Motor neuron (in vitro differentiated cells): ENCODE results near the gene CCDC154. TPM values are rescaled to one million over a fixed set of nuclear protein-coding genes. Genes with fewer than 3 reads are reported as not detected.

ENCODE experiments used
- ATAC-seq, 8 experiments: fragments of 200-7000 bp; cut with Tn5 transposase; replicated peaks in 6 of 8; 2 replicates each; pipeline ENCODE4 v1.8.0; 2021; ENCODE audit warnings: mild to moderate bottlenecking in 8 of 8, moderate library complexity in 8 of 8
- H3K27ac ChIP-seq, 2 donors: fragments of 250-450 bp; sonication (Bioruptor Pico); 2 replicates each; pipeline ENCODE4 v1.9.0; 2021; ENCODE audit warnings: antibody characterized with exemption in 2 of 2, mild to moderate bottlenecking in 2 of 2, moderate library complexity in 1 of 2
- H3K4me1 ChIP-seq, 2 donors: fragments of 250-450 bp; sonication (Bioruptor Pico); replicated peaks in 1 of 2; 2 replicates each; pipeline ENCODE4 v1.6.1; 2021; ENCODE audit warnings: antibody characterized with exemption in 2 of 2, mild to moderate bottlenecking in 2 of 2, moderate library complexity in 1 of 2
- H3K4me3 ChIP-seq, 5 donors: fragments of 250-450 bp; sonication (Bioruptor Pico); 2 replicates each; pipeline ENCODE4 v1.9.0; 2021; ENCODE audit warnings: antibody characterized with exemption in 5 of 5, mild to moderate bottlenecking in 5 of 5, moderate library complexity in 4 of 5
- WGBS, 10 experiments: fragments of 450-650 bp; shearing (Covaris generic); methylation state at CpG; one replicate each; pipeline ENCODE4 v1.0.0; 2022; 5-methylcytosine and 5-hydroxymethylcytosine counted together
- in situ Hi-C, 9 experiments: fragments of 400-800 bp; cut with MboI; loops; one replicate each; pipeline ENCODE4 v1.15.0; 2021; ENCODE audit warnings: low sequenced_read_pairs in 9 of 9, low pct_unique_long_range_greater_than_20kb in 2 of 9; ENCODE audit not compliant: unreplicated experiment in 9 of 9
- total RNA-seq, 8 experiments: library from RNA; unstranded; fragments of 300-600 nt; gene quantifications; 2 replicates each; pipeline versions ENCODE4 v1.2.3 to v1.2.4, GENCODE V29; 2022

CCDC154 gene
- total RNA-seq, 8 experiments from 2014 or later: 0.13 to 1.4 (median 0.64) TPM

- Histone ChIP-seq H3K27ac (no peak overlapping the region), H3K4me3 (no peak overlapping the region), H3K4me1 (peaks cover 6 to 19% of the 10 kb centered on the region in 2 donors)
- peak in 1 of 8 experiments; percentile 1 for ATAC-seq
- WGBS, 10 experiments: 74 to 97% (median 85%) methylated on average over 4 to 6 of the region's 53 CpGs; no CpG with 5 or more reads in 7 of the 10 experiments
- in situ Hi-C loops: no loop called here
Observed at GRCh38 chr16:1427473-1428461, 16.6 kb downstream of the CCDC154 start.

GRCh38 chr16:1426734-1427471 lies 17.5 kb downstream of the CCDC154 start:
- 63 to 79% (median 71%) methylated on average over 3 to 15 of the region's 42 CpGs; no CpG with 5 or more reads in 6 of the 10 experiments for WGBS, 10 experiments
- H3K4me1 ChIP-seq: peaks cover 6 to 19% of the 10 kb centered on the region in 2 donors
- peak in 5 of 8 experiments; percentile 15 to 23 (median 18) for ATAC-seq
- H3K27ac ChIP-seq: no peak overlapping the region
- H3K4me3 ChIP-seq: no peak overlapping the region
- in situ Hi-C loops: no loop called here

GRCh38 chr16:1425616-1426370 lies 18.6 kb downstream of the CCDC154 start:
- 50 to 92% (median 88%) methylated on average over 1 to 11 of the region's 16 CpGs; no CpG with 5 or more reads in 3 of the 10 experiments for WGBS, 10 experiments
- no peak overlapping the region for H3K4me3 ChIP-seq
- in situ Hi-C loops: no loop called here
- ATAC-seq: no peak
- H3K4me1 ChIP-seq: peaks cover 8 to 15% of the 10 kb centered on the region in 2 donors
- H3K27ac ChIP-seq: no peak overlapping the region

GRCh38 chr16:1424028-1424427 lies 20.3 kb downstream of the CCDC154 start:
- WGBS, 10 experiments: 60 to 100% (median 83%) methylated on average over 1 to 11 of the region's 12 CpGs; no CpG with 5 or more reads in 1 of the 10 experiments
- in situ Hi-C loops: no loop called here
- Histone ChIP-seq H3K4me3 (no peak overlapping the region), H3K27ac (no peak overlapping the region), H3K4me1 (peaks cover 9 to 11% of the 10 kb centered on the region in 2 donors)
- ATAC-seq: no peak

- 87 to 100% (median 100%) methylated on average over 1 to 10 of the region's 10 CpGs; no CpG with 5 or more reads in 3 of the 10 experiments for WGBS, 10 experiments
- Histone ChIP-seq H3K4me3 (no peak overlapping the region), H3K27ac (no peak overlapping the region), H3K4me1 (peaks cover 14 to 18% of the 10 kb centered on the region in 2 donors)
- in situ Hi-C loops: no loop called here
- no peak for ATAC-seq
Observed at GRCh38 chr16:1422076-1422475, 22.3 kb downstream of the CCDC154 start.

GRCh38 chr16:1420111-1420539 lies 24.2 kb downstream of the CCDC154 start:
- ATAC-seq: peak in 3 of 8 experiments; percentile 1 to 29 (median 2)
- in situ Hi-C loops: no loop called here

GRCh38 chr16:1416521-1416941 lies 27.8 kb downstream of the CCDC154 start:
- peak in 1 of 8 experiments; percentile 3 for ATAC-seq
- in situ Hi-C loops: no loop called here
- WGBS, 10 experiments: 59 to 93% (median 81%) methylated on average over 2 to 3 of the region's 3 CpGs; no CpG with 5 or more reads in 5 of the 10 experiments

More at GRCh38 chr16:1420111-1420539, 24.2 kb downstream of the CCDC154 start:
- 0 to 14% (median 0%) methylated on average over 2 to 13 of the region's 22 CpGs; no CpG with 5 or more reads in 6 of the 10 experiments for WGBS, 10 experiments
- Histone ChIP-seq H3K4me1 (peaks cover 14 to 21% of the 10 kb centered on the region in 2 donors), H3K4me3 (peak overlapping the region; percentile 56 to 90 (median 58)), H3K27ac (peak overlapping the region; percentile 86 to 93)

GRCh38 chr16:1414532-1415260 lies 29.7 kb downstream of the CCDC154 start, which contains the start of gene UNKL:
Gene UNKL (minus strand): TSS chr16:1414704. CDS start chr16:1414691, 13 bp downstream.
- H3K4me1 ChIP-seq: peaks cover 10 to 19% of the 10 kb centered on the region in 2 donors
- in situ Hi-C loops: no loop called here

More at GRCh38 chr16:1416521-1416941, 27.8 kb downstream of the CCDC154 start:
- Histone ChIP-seq H3K4me3 (no peak overlapping the region), H3K4me1 (peaks cover 14 to 23% of the 10 kb centered on the region in 2 donors), H3K27ac (no peak overlapping the region)

GRCh38 chr16:1413684-1414531 lies 30.4 kb downstream of the CCDC154 start:
- Histone ChIP-seq H3K4me3 (peak overlapping the region; percentile 63 to 100 (median 90)), H3K4me1 (peaks cover 8 to 15% of the 10 kb centered on the region in 2 donors), H3K27ac (peak overlapping the region; percentile 65 to 87)
- in situ Hi-C loops: no loop called here
- peak; percentile 33 to 70 (median 58) for ATAC-seq
- 10 to 13% (median 11%) methylated on average over 2 to 10 of the region's 85 CpGs; no CpG with 5 or more reads in 7 of the 10 experiments for WGBS, 10 experiments

More at GRCh38 chr16:1414532-1415260, 29.7 kb downstream of the CCDC154 start, which contains the start of gene UNKL:
- ATAC-seq: peak; percentile 16 to 79 (median 76)
- H3K4me3 ChIP-seq: peak within 1 kb of the TSS; percentile 63 to 100 (median 90)
- WGBS, 10 experiments: 7 to 53% (median 34%) methylated on average over 3 to 6 of the region's 72 CpGs; no CpG with 5 or more reads in 6 of the 10 experiments
- H3K27ac ChIP-seq: peak within 1 kb of the TSS; percentile 65 to 87

- in situ Hi-C loops: no loop called here
- ATAC-seq: no peak
- 80 to 100% methylated on average over 1 to 2 of the region's 2 CpGs; no CpG with 5 or more reads in 8 of the 10 experiments for WGBS, 10 experiments
- Histone ChIP-seq H3K4me3 (no peak overlapping the region), H3K27ac (no peak overlapping the region), H3K4me1 (peaks cover 7 to 10% of the 10 kb centered on the region in 2 donors)
Observed at GRCh38 chr16:1412847-1413246, 31.5 kb downstream of the CCDC154 start.
